ENCODE measurements around the gene CCNL2. TPM values are rescaled to one million over a fixed set of nuclear protein-coding genes. Genes with fewer than 3 reads are reported as not detected.
A peak's percentile ranks its signal among the peaks of the same experiment; 100 is the strongest.

The CCNL2 gene
- total and polyA plus RNA-seq, 12 donors, result 53.4 to 893 (median 168) TPM

- no peak for TF ChIP-seq POLR2A (IDR thresholded peaks at IDR 0.05)
- TF ChIP-seq, protein P1, sequence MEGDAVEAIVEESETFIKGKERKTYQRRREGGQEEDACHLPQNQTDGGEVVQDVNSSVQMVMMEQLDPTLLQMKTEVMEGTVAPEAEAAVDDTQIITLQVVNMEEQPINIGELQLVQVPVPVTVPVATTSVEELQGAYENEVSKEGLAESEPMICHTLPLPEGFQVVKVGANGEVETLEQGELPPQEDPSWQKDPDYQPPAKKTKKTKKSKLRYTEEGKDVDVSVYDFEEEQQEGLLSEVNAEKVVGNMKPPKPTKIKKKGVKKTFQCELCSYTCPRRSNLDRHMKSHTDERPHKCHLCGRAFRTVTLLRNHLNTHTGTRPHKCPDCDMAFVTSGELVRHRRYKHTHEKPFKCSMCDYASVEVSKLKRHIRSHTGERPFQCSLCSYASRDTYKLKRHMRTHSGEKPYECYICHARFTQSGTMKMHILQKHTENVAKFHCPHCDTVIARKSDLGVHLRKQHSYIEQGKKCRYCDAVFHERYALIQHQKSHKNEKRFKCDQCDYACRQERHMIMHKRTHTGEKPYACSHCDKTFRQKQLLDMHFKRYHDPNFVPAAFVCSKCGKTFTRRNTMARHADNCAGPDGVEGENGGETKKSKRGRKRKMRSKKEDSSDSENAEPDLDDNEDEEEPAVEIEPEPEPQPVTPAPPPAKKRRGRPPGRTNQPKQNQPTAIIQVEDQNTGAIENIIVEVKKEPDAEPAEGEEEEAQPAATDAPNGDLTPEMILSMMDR (IDR thresholded peaks at IDR 0.05), result no peak
These were observed 26.8 kb upstream of the CCNL2 start for GRCh38 chr1:1425753-1426495.

DNA sequence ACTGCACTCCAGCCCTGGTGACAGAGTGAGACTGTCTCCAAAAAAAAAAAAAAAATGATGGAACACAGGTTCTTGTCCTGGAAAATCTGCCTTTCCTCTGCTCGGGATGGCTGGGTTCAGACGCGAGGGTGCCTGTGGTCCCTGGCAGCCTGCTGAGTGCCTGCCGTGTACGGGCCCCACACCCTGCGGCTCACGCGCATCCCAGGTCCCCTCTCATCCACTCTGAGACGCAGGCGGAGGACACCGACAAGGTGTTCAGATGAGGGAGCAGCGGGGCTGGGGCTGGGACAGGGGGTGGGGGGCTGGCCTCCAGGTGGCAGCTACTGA, 26.3 kb upstream of the CCNL2 start:
- 85 to 89% (median 86%) methylated on average over 9 to 12 of the region's 12 CpGs for WGBS, 4 donors
- no peak for TF ChIP-seq POLR2A (IDR thresholded peaks at IDR 0.05)
- TF ChIP-seq, protein P1 (IDR thresholded peaks at IDR 0.05), result no peak
- H3K9me3 ChIP-seq (replicated peaks in 1 of 3), result no peaks in the 10 kb centered on the region
- intact Hi-C loops (cut with DNase I), result no loop called here
- H3K27me3 ChIP-seq, result no peaks in the 10 kb centered on the region
- H3K27ac ChIP-seq, result no peak overlapping the region
- peaks cover 11% of the 10 kb centered on the region in 2 donors for H3K4me1 ChIP-seq (replicated peaks in 1 of 2)
- H3K4me3 ChIP-seq, result no peak overlapping the region
- no peaks in the 10 kb centered on the region for H3K36me3 ChIP-seq (replicated peaks in 1 of 2)
- peak in 1 of 7 donors; percentile 9 for DNase-seq

More at GRCh38 chr1:1425753-1426495, 26.8 kb upstream of the CCNL2 start:
- no peak overlapping the region for H3K27ac ChIP-seq
- no peaks in the 10 kb centered on the region for H3K36me3 ChIP-seq (replicated peaks in 1 of 2)
- no peak overlapping the region for H3K4me3 ChIP-seq
- peaks cover 16% of the 10 kb centered on the region in 2 donors for H3K4me1 ChIP-seq (replicated peaks in 1 of 2)
- DNase-seq, result peak in 2 of 7 donors; percentile 13 to 20
- WGBS, 4 donors, result 32 to 67% (median 60%) methylated on average over 3 to 32 of the region's 33 CpGs
- H3K27me3 ChIP-seq, result no peaks in the 10 kb centered on the region
- intact Hi-C loops (cut with DNase I), result no loop called here
- no peaks in the 10 kb centered on the region for H3K9me3 ChIP-seq (replicated peaks in 1 of 3)

DNA sequence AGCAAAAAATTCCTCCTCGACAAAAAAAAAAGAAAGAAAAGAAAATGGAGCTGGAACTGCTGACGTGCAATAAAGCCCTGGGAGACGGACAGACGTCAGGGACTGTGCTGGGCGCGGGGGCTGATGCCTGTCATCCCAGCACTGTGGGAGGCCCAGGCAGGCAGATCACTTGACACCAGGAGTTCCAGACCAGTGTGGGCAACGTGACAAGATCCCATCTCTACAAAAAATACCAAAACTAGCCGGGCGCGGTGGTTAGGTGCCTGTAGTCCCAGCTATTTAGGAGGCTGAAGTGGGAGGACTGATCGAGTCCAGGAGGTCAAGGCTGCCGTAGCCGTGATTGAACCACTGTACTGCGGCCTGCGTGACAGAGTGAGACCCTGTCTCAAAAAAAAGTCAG, 25.6 kb upstream of the CCNL2 start:
- intact Hi-C loops (cut with DNase I), result no loop called here
- peaks cover 4 to 5% of the 10 kb centered on the region in 2 donors for H3K4me1 ChIP-seq (replicated peaks in 1 of 2)
- H3K27ac ChIP-seq, result no peak overlapping the region
- no peak overlapping the region for H3K4me3 ChIP-seq
- TF ChIP-seq, protein P1 (IDR thresholded peaks at IDR 0.05), result no peak
- TF ChIP-seq POLR2A (IDR thresholded peaks at IDR 0.05), result no peak
- H3K36me3 ChIP-seq (replicated peaks in 1 of 2), result no peaks in the 10 kb centered on the region
- peak in 1 of 7 donors; percentile 6 for DNase-seq
- 83 to 92% (median 89%) methylated on average over 15 of the region's 15 CpGs for WGBS, 4 donors
- no peaks in the 10 kb centered on the region for H3K9me3 ChIP-seq (replicated peaks in 1 of 3)
- no peaks in the 10 kb centered on the region for H3K27me3 ChIP-seq

DNA sequence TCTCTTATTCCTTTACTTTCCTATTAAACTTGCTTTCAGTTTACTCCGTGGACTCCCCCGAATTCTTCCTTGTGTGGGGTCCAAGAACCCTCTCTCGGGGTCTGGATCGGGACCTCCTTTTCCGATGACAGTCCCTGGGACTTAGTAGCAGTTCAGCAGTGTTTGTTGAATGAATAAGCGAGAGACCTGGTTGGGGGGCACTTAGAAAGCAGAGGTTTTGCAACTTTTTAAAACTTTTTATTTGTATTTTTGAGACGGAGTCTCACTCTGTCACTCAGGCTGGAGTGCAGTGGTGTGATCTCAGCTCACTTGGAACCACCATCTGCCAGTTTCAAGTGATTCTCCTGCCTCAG, 24.1 kb upstream of the CCNL2 start:
- intact Hi-C loops (cut with DNase I), result no loop called here
- H3K36me3 ChIP-seq (replicated peaks in 1 of 2), result no peaks in the 10 kb centered on the region
- DNase-seq, result peak in 1 of 7 donors; percentile 9
- TF ChIP-seq, protein P1 (IDR thresholded peaks at IDR 0.05), result no peak
- no peak for TF ChIP-seq POLR2A (IDR thresholded peaks at IDR 0.05)
- no peak overlapping the region for H3K4me3 ChIP-seq
- no peak overlapping the region for H3K27ac ChIP-seq
- WGBS, 4 donors, result 88 to 92% (median 91%) methylated on average over 7 of the region's 7 CpGs
- no peaks in the 10 kb centered on the region for H3K27me3 ChIP-seq
- H3K9me3 ChIP-seq (replicated peaks in 1 of 3), result no peaks in the 10 kb centered on the region
- H3K4me1 ChIP-seq (replicated peaks in 1 of 2), result no peaks in the 10 kb centered on the region

All from adrenal gland (tissue), 12 donors.